Measurements from ENCODE around the gene SCARF2.
"Not testable (repeated sequence)": the region's sequence is repeated elsewhere in the genome, so short reads cannot be mapped to it uniquely, and the experiment has no call there.

GRCh38 chr22:20483143-20483506 is 45.5 kb upstream of the SCARF2 start:
- TF ChIP-seq CTCF (IDR thresholded peaks at IDR 0.05; ENCODE audit: low read length); EZH2 (IDR thresholded peaks at IDR 0.05; ENCODE audit: borderline replicate concordance, low read length): not testable (repeated sequence)
